Tibial nerve (tissue), 4 donors: ENCODE data around the gene BLVRB. TPM values are rescaled to one million over a fixed set of nuclear protein-coding genes. Genes with fewer than 3 reads are reported as not detected.

ENCODE experiments used
- DNase-seq, 2 donors: peaks; one replicate each; pipeline ENCODE4 v3.0.0-alpha.2; 2019; ENCODE audit warnings: low spot score in 2 of 2
- H3K27ac ChIP-seq, 4 donors: fragments of 200-600 bp; sonication (generic) in 3 of 4; one replicate each; pipeline ENCODE4 v1.5.1; 2017 to 2019; ENCODE audit warnings: mild to moderate bottlenecking in 1 of 4
- H3K27me3 ChIP-seq, 2 donors: fragments of 200-600 bp; sonication (generic) in 1 of 2; one replicate each; pipeline versions ENCODE4 v1.5.1 to v1.6.0; 2017 to 2019
- H3K36me3 ChIP-seq, 3 donors: fragments of 200-600 bp; sonication (generic); one replicate each; pipeline ENCODE4 v1.5.1; 2018 to 2019
- H3K4me1 ChIP-seq, 4 donors: fragments of 200-600 bp; sonication (generic) in 3 of 4; one replicate each; pipeline ENCODE4 v1.5.1; 2017 to 2019
- H3K4me3 ChIP-seq, 4 donors: fragments of 200-600 bp; sonication (generic) in 3 of 4; one replicate each; pipeline ENCODE4 v1.5.1; 2017 to 2019; ENCODE audit warnings: mild to moderate bottlenecking in 1 of 4, moderate library complexity in 1 of 4
- H3K9me3 ChIP-seq, 4 donors: fragments of 200-600 bp; sonication (generic) in 3 of 4; one replicate each; pipeline ENCODE4 v1.5.1; 2017 to 2019
- EP300 ChIP-seq, 2 donors: sonication (generic); formaldehyde crosslinking; IDR thresholded peaks; one replicate each; pipeline ENCODE4 v1.6.1; 2017; ENCODE audit warnings: antibody characterized with exemption in 2 of 2, mild to moderate bottlenecking in 1 of 2
- POLR2A ChIP-seq, 2 donors: fragments of 450-650 bp; IDR thresholded peaks; one replicate each; pipeline ENCODE4 v1.6.1; 2017; ENCODE audit warnings: antibody characterized with exemption in 2 of 2, mild to moderate bottlenecking in 2 of 2, moderate library complexity in 2 of 2
- WGBS, 2 donors: methylation state at CpG; one replicate each; pipeline ENCODE4 v1.1.5; 2018; 5-methylcytosine and 5-hydroxymethylcytosine counted together
- total RNA-seq, 4 donors: library from RNA; depleted of rRNA; stranded (reverse); fragments of >200 nt; gene quantifications; one replicate each; pipeline ENCODE4 v1.1.0, GENCODE V29; 2016
- TF ChIP-seq, protein P1 (sequence below), 5 experiments: fragments of 200-600 bp in 3 of 5; fragments of 450-650 bp in 2 of 5; sonication (generic) in 3 of 5; IDR thresholded peaks; one replicate each; pipeline ENCODE4 v1.5.1; 2016 to 2019; ENCODE audit warnings: antibody characterized with exemption in 5 of 5, mild to moderate bottlenecking in 3 of 5, moderate library complexity in 2 of 5

BLVRB gene
- total RNA-seq, 4 donors from 2014 or later: 219 to 299 (median 244) TPM

DNA sequence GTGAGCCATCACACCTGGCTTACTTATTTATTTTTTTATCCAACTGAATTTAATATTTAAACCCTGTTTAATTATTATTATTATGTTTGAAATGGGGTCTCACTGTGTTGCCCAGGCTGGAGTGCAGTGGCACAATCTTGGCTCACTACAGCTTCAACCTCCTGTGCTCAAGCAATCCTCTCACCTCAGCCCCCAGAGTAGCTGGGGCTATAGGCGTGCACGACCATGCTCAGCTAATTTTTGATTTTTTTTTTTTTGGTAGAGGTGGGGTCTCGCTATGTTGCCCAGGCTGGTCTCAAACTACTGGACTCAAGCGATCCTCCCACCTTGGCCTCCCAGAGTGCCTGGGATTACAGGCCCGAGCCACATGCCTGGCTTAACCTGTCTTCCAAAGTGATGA, 33.8 kb upstream of the BLVRB start:
- WGBS, 2 donors: 89 to 91% methylated on average over 5 of the region's 5 CpGs
- no peak for TF ChIP-seq EP300 (IDR thresholded peaks at IDR 0.05)
- TF ChIP-seq POLR2A (IDR thresholded peaks at IDR 0.05): no peak
- TF ChIP-seq, protein P1, sequence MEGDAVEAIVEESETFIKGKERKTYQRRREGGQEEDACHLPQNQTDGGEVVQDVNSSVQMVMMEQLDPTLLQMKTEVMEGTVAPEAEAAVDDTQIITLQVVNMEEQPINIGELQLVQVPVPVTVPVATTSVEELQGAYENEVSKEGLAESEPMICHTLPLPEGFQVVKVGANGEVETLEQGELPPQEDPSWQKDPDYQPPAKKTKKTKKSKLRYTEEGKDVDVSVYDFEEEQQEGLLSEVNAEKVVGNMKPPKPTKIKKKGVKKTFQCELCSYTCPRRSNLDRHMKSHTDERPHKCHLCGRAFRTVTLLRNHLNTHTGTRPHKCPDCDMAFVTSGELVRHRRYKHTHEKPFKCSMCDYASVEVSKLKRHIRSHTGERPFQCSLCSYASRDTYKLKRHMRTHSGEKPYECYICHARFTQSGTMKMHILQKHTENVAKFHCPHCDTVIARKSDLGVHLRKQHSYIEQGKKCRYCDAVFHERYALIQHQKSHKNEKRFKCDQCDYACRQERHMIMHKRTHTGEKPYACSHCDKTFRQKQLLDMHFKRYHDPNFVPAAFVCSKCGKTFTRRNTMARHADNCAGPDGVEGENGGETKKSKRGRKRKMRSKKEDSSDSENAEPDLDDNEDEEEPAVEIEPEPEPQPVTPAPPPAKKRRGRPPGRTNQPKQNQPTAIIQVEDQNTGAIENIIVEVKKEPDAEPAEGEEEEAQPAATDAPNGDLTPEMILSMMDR (IDR thresholded peaks at IDR 0.05): no peak
- DNase-seq: no peak
- no peaks in the 10 kb centered on the region for H3K27me3 ChIP-seq
- H3K4me3 ChIP-seq: no peak overlapping the region
- H3K27ac ChIP-seq: no peak overlapping the region
- peaks cover 0 to 43% (median 0%) of the 10 kb centered on the region in 3 donors for H3K36me3 ChIP-seq
- no peaks in the 10 kb centered on the region for H3K9me3 ChIP-seq
- H3K4me1 ChIP-seq: no peaks in the 10 kb centered on the region

DNA sequence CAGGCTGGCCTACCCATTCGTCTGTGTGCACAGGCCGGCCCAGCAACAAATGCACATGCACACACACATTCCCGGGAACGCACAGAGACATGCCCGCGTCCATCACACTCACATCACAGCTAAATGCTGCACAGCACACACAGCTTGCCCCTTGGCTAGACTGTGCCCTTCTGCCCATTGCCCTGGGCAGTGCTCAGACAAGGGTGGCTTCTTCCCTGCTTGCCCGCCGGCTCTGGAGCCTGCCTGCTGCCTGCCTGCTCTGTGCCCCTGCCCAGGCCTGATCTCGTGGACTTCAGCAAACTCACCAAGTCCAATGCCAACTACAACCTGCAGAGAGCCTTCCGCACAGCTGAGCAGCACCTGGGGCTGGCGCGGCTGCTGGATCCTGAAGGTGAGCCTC, 31.7 kb upstream of the BLVRB start:
- no peaks in the 10 kb centered on the region for H3K4me1 ChIP-seq
- no peaks in the 10 kb centered on the region for H3K9me3 ChIP-seq
- WGBS, 2 donors: 80 to 87% methylated on average over 11 to 12 of the region's 12 CpGs
- DNase-seq: no peak
- H3K36me3 ChIP-seq: peaks cover 0 to 54% (median 0%) of the 10 kb centered on the region in 3 donors
- no peaks in the 10 kb centered on the region for H3K27me3 ChIP-seq
- TF ChIP-seq, protein P1 (IDR thresholded peaks at IDR 0.05): no peak
- no peak overlapping the region for H3K4me3 ChIP-seq
- H3K27ac ChIP-seq: no peak overlapping the region

DNA sequence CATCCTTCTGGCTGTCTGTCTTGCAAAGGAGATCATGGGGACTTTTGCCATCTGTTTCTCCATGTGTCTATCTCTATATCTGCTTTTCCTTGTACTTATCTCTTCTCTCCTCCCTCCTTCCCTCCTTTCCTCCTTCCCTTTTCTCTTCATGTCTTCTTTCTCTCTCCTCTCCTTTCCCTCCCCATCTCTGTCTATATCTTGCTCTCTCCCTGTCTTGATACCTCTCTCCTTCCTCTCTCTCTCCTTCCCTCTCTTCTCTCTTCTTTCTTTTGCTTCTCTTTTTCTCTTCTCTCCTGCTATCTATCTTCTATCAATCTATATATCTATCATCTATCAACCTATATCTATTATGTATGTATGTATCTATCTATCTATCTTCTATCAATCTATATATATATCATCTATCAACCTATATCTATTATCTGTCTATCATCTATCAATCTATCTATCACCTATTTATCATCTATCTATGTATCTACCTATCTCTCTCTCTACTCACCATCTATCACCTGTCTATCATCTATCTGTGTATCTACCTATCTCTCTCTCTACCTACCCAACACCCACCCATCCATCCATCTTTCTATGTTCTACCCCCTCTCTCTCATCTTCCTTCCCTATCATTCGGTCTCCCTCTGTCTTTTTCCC, 28.8 kb upstream of the BLVRB start:
- TF ChIP-seq EP300 (IDR thresholded peaks at IDR 0.05) (no peak), POLR2A (IDR thresholded peaks at IDR 0.05) (no peak)
- TF ChIP-seq, protein P1 (IDR thresholded peaks at IDR 0.05): no peak
- Histone ChIP-seq H3K4me3 (no peak overlapping the region), H3K27me3 (no peaks in the 10 kb centered on the region), H3K4me1 (no peaks in the 10 kb centered on the region), H3K9me3 (no peaks in the 10 kb centered on the region), H3K36me3 (peaks cover 0 to 56% (median 0%) of the 10 kb centered on the region in 3 donors), H3K27ac (no peak overlapping the region)
- no peak for DNase-seq
- 67 to 78% methylated on average over 1 of the region's 1 CpG for WGBS, 2 donors

DNA sequence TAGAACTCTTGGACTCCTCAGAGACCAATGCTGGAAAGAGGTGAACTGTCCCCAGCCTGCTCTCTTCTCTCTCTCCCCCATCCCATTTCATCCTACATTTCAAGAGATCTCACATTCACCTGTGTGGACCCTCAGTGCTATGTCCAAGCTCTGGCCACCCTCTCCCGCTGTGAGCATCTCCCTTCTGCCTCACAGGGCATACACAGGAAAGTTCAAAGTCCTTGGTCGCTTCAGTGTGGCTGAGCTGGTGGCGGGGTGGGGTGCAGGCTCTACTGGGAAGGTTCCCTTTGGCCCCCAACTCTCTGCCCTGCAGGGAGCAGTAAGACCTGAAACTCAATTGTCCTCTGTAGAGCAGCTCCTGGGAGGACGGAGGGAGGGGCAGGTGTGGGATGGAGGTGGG, 28.2 kb upstream of the BLVRB start:
- Histone ChIP-seq H3K27me3 (no peaks in the 10 kb centered on the region), H3K9me3 (no peaks in the 10 kb centered on the region), H3K27ac (no peak overlapping the region), H3K4me3 (no peak overlapping the region), H3K4me1 (no peaks in the 10 kb centered on the region), H3K36me3 (peaks cover 0 to 56% (median 0%) of the 10 kb centered on the region in 3 donors)
- WGBS, 2 donors: 52 to 59% methylated on average over 4 of the region's 4 CpGs
- TF ChIP-seq, protein P1 (IDR thresholded peaks at IDR 0.05): no peak
- no peak for TF ChIP-seq EP300 (IDR thresholded peaks at IDR 0.05)
- no peak for TF ChIP-seq POLR2A (IDR thresholded peaks at IDR 0.05)
- DNase-seq: no peak

DNA sequence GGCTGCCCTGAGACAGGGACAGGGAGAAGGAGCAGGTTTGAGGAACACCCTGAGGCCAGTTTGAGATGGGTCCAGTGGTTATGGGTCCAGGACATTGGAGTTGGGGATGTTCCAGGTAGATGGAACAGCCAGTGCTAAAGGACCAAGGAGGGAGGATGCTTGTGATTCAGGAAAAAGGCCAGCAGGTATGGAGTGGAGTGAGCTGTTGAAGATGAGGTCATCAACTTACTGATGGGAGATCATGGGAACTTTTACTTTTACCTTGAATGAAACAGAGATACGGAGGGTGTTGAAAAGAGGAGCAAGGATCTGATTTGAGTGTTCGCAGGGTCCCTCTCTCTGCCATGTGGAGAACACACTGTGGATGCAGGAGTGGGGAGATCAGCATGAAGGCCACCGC, 26.7 kb upstream of the BLVRB start:
- Histone ChIP-seq H3K27ac (no peak overlapping the region), H3K4me3 (no peak overlapping the region), H3K27me3 (peaks cover 0 to 9% of the 10 kb centered on the region in 2 donors), H3K4me1 (peaks cover 0 to 8% (median 2%) of the 10 kb centered on the region in 4 donors), H3K36me3 (peaks cover 0 to 47% (median 0%) of the 10 kb centered on the region in 3 donors), H3K9me3 (no peaks in the 10 kb centered on the region)
- WGBS, 2 donors: 86 to 98% methylated on average over 3 of the region's 3 CpGs
- TF ChIP-seq POLR2A (IDR thresholded peaks at IDR 0.05) (no peak), EP300 (IDR thresholded peaks at IDR 0.05) (no peak)
- TF ChIP-seq, protein P1 (IDR thresholded peaks at IDR 0.05): no peak
- no peak for DNase-seq
